Esophagus (tissue), 2 donors: ENCODE measurements around the gene SEMA4A. TPM values are rescaled to one million over a fixed set of nuclear protein-coding genes. Genes with fewer than 3 reads are reported as not detected.

Experiments used
- H3K27ac ChIP-seq, 2 donors: one replicate each; pipeline ENCODE4 v1.5.1; 2013; ENCODE audit warnings: low read depth in 2 of 2, mild to moderate bottlenecking in 2 of 2, inconsistent platforms in 1 of 2, low read length in 1 of 2, moderate library complexity in 1 of 2
- H3K27me3 ChIP-seq, 2 donors: one replicate each; pipeline ENCODE4 v1.6.1; 2013; ENCODE audit warnings: low read length in 2 of 2, control low read depth in 1 of 2, mild to moderate bottlenecking in 1 of 2; ENCODE audit not compliant: insufficient read depth in 2 of 2, control insufficient read depth in 1 of 2
- H3K36me3 ChIP-seq, 2 donors: one replicate each; pipeline ENCODE4 v1.6.1; 2013; ENCODE audit warnings: low read length in 1 of 2; ENCODE audit not compliant: control insufficient read depth in 2 of 2, insufficient read depth in 2 of 2
- H3K4me1 ChIP-seq, 2 donors: one replicate each; pipeline ENCODE4 v1.6.1; 2013; ENCODE audit warnings: low read length in 1 of 2; ENCODE audit not compliant: control insufficient read depth in 2 of 2, insufficient read depth in 2 of 2
- H3K4me3 ChIP-seq, 2 donors: one replicate each; pipeline ENCODE4 v1.5.1; 2013; ENCODE audit warnings: low read length in 2 of 2, mild to moderate bottlenecking in 2 of 2, low read depth in 1 of 2, moderate library complexity in 1 of 2
- H3K9me3 ChIP-seq, 2 donors: one replicate each; pipeline ENCODE4 v1.6.1; 2013; ENCODE audit warnings: mild to moderate bottlenecking in 2 of 2, low read depth in 1 of 2, low read length in 1 of 2, moderate library complexity in 1 of 2; ENCODE audit not compliant: control insufficient read depth in 2 of 2, insufficient read depth in 1 of 2
- WGBS, 2 donors: extraction: QIAGEN DNeasy Blood & Tissue Kit; methylation state at CpG; one replicate each; pipeline ENCODE4 v1.1.7; 2013; 5-methylcytosine and 5-hydroxymethylcytosine counted together
- polyA plus RNA-seq, 2 donors: library from polyadenylated mRNA; stranded (reverse); fragments of 200-250 nt; gene quantifications; one replicate each; pipeline ENCODE4 v1.2.3, GENCODE V29; 2013
- donor health status: healthy with polysubstance abuse.
- donor health status: Bipolar disorder and iron deficiency.

The SEMA4A gene
- polyA plus RNA-seq, 2 donors = 23.8 to 24.9 TPM

DNA sequence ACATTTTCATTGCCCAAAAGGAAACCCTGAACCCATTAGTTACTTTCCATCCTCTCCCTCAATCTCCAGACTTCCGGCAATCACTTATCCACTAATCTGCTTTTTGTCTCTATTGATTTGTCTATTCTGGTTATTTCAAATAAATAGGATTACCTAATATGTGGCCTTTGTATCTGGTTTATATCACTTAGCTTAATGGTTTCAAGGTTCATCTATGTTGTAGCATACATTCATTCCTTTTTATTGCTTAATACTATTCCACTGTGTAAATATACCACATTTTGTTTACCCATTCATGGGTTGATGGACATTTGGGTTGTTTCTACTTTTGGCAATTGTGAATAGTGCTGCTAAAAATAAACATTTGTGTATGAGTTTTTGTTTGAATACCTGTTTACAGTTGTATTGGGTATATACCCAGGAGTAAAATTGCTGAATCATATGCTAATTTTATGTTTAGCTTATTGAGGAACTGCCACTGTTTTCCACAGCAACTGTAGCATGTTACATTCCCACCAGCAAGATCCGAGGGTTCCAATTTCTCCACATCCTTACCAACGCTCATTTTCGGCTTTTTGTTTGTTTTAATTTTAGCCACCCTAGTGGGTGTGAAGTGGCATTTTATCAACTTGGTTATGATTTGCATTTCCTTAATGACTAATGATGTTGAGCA, 38.0 kb downstream of the SEMA4A start:
- Histone ChIP-seq H3K9me3 (no peaks in the 10 kb centered on the region), H3K4me3 (no peak overlapping the region), H3K27ac (no peak overlapping the region), H3K4me1 (peaks cover 0 to 3% of the 10 kb centered on the region in 2 donors), H3K36me3 (peaks cover 0 to 2% of the 10 kb centered on the region in 2 donors), H3K27me3 (no peaks in the 10 kb centered on the region)
- WGBS, 2 donors = 83 to 88% methylated on average over 4 of the region's 4 CpGs

DNA sequence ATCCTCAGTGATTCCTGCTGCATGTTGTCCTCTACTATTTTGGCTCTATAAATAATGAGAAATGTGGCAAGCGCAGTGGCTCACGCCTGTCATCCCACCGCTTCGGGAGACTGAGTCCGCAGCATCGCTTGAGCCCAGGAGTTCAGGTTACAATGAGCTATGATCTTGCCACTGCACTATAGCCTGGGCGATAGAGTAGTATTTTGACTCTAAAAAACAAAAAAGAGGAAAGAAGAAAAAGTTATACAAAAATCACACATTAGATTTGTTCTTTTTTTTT, 39.8 kb downstream of the SEMA4A start:
- 84 to 85% methylated on average over 7 of the region's 7 CpGs for WGBS, 2 donors

GRCh38 chr1:156193488-156194299, 40.3 kb downstream of the SEMA4A start, which contains the start of gene SLC25A44:
TSS of gene SLC25A44 (plus strand) at chr1:156194104. CDS start at chr1:156199848, 5,744 bp downstream.
- 2 to 3% methylated on average over 59 of the region's 59 CpGs for WGBS, 2 donors
- H3K27ac ChIP-seq = peak within 1 kb of the TSS; percentile 77 to 90
- H3K9me3 ChIP-seq = no peaks in the 10 kb centered on the region
- H3K4me3 ChIP-seq = peak within 1 kb of the TSS; percentile 66 to 93
- peaks cover 0 to 6% of the 10 kb centered on the region in 2 donors for H3K36me3 ChIP-seq
- H3K4me1 ChIP-seq = peaks cover 0 to 3% of the 10 kb centered on the region in 2 donors
- no peaks in the 10 kb centered on the region for H3K27me3 ChIP-seq

More for the DNA sequence above, 39.8 kb downstream of the SEMA4A start:
- Histone ChIP-seq H3K9me3 (no peaks in the 10 kb centered on the region), H3K4me3 (peak overlapping the region; percentile 66 to 93), H3K4me1 (peaks cover 0 to 3% of the 10 kb centered on the region in 2 donors), H3K36me3 (peaks cover 0 to 6% of the 10 kb centered on the region in 2 donors), H3K27me3 (no peaks in the 10 kb centered on the region), H3K27ac (peak overlapping the region; percentile 77 to 90)

DNA sequence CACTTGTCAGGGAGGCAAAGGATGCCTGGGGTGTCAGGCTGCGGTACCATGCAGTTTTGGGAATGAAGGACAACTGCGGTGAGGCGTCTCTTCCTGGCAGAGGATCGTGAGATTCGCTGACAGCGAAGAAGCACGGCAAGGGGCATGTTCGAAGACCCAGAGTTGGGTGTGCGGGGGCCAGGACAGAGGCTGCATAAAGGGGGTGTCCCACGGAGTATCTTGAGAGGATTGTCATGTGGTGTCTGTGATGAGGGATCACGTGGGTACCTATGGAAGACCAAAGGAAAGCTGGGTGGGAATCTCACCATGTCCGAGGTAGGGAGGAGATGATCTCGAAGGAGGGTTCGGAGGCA, 40.9 kb downstream of the SEMA4A start:
- Histone ChIP-seq H3K27ac (peak overlapping the region; percentile 50 to 74), H3K4me1 (peaks cover 0 to 3% of the 10 kb centered on the region in 2 donors), H3K27me3 (no peaks in the 10 kb centered on the region), H3K9me3 (no peaks in the 10 kb centered on the region), H3K4me3 (peak overlapping the region; percentile 66 to 93), H3K36me3 (peaks cover 0 to 10% of the 10 kb centered on the region in 2 donors)
- WGBS, 2 donors = 11 to 14% methylated on average over 14 of the region's 14 CpGs

DNA sequence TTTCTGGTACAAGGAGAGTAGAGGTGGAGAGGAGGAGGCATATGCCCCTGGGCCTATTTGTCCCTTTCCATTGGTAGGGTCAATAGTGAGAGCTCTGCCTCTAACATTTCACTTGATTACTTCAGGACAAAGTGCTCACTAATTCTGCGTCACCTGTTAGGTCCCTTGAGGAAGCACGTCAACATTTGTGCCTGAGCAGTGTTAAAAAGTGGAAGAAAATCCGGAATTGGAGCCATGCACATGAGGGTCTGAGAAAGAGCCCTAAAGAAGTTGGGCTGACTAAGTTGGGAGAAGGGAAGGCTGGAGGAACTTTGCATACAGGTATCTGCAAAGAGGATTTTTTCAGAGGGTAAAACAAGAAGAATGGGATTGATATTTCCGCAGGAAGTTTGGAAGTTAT, 42.5 kb downstream of the SEMA4A start:
- H3K27me3 ChIP-seq = no peaks in the 10 kb centered on the region
- no peak overlapping the region for H3K27ac ChIP-seq
- peaks cover 0 to 3% of the 10 kb centered on the region in 2 donors for H3K4me1 ChIP-seq
- WGBS, 2 donors = 67 to 74% methylated on average over 4 of the region's 4 CpGs
- H3K36me3 ChIP-seq = peaks cover 0 to 20% of the 10 kb centered on the region in 2 donors
- no peak overlapping the region for H3K4me3 ChIP-seq
- H3K9me3 ChIP-seq = no peaks in the 10 kb centered on the region

DNA sequence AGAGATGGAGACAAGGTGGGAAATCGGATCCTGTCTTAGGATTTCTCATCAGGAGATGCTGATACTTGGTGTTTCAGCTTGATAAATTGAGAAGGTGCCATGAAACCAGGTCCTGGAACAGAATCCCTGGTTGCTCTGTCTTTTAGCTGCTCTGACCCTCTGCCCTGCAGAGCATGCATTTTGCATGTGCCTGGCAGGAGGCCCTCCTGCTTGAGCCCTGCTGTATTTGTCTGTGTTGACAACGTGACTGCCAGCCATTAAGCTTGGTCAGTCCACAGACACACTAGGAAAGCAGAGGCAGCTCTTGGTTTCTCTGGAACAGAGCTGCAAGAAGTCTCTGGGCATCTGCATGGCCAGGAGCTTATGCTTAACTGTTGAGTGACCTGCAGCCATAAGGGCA, 43.1 kb downstream of the SEMA4A start:
- H3K4me1 ChIP-seq = peaks cover 0 to 3% of the 10 kb centered on the region in 2 donors
- no peaks in the 10 kb centered on the region for H3K9me3 ChIP-seq
- 70 to 78% methylated on average over 2 of the region's 2 CpGs for WGBS, 2 donors
- no peak overlapping the region for H3K4me3 ChIP-seq
- H3K27ac ChIP-seq = no peak overlapping the region
- H3K27me3 ChIP-seq = no peaks in the 10 kb centered on the region
- peaks cover 0 to 23% of the 10 kb centered on the region in 2 donors for H3K36me3 ChIP-seq

GRCh38 chr1:156198831-156199349, 45.5 kb downstream of the SEMA4A start:
- Histone ChIP-seq H3K27ac (no peak overlapping the region), H3K9me3 (no peaks in the 10 kb centered on the region), H3K36me3 (peaks cover 0 to 29% of the 10 kb centered on the region in 2 donors), H3K4me3 (no peak overlapping the region), H3K27me3 (no peaks in the 10 kb centered on the region), H3K4me1 (peaks cover 0 to 3% of the 10 kb centered on the region in 2 donors)
- 68 to 74% methylated on average over 5 of the region's 5 CpGs for WGBS, 2 donors

GRCh38 chr1:156200044-156200443, 46.7 kb downstream of the SEMA4A start:
- Histone ChIP-seq H3K9me3 (no peaks in the 10 kb centered on the region), H3K36me3 (peaks cover 0 to 29% of the 10 kb centered on the region in 2 donors), H3K4me1 (no peaks in the 10 kb centered on the region), H3K27me3 (no peaks in the 10 kb centered on the region), H3K27ac (no peak overlapping the region), H3K4me3 (no peak overlapping the region)
- WGBS, 2 donors = 91 to 94% methylated on average over 8 of the region's 8 CpGs

DNA sequence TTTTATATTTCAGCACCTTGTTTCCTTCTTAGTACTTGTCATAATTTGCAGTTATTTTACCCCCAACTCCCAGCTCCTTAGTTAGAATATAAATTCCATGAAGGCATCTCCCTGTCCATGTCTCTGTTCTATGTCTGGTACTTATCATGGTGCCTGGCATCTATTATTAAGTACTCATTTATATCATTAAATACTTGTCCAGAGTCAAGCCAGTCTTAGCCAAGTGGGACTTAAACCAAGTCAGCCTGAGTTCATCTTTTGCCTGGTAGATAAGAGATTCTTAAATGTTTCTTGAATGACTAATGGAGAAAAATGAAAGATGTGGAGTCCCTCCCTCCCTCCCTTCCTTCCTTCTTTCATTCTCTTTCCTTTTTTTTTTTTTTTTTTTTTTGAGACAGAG, 49.9 kb downstream of the SEMA4A start:
- H3K36me3 ChIP-seq = peaks cover 3 to 30% of the 10 kb centered on the region in 2 donors

More for the DNA sequence above, 49.9 kb downstream of the SEMA4A start:
- H3K4me1 ChIP-seq = no peaks in the 10 kb centered on the region
- H3K9me3 ChIP-seq = no peaks in the 10 kb centered on the region
- no peak overlapping the region for H3K27ac ChIP-seq
- no peak overlapping the region for H3K4me3 ChIP-seq
- no peaks in the 10 kb centered on the region for H3K27me3 ChIP-seq
